GM18505 (cell line): ENCODE results near the gene MCUB.
"Not testable (repeated sequence)": the region's sequence is repeated elsewhere in the genome, so short reads cannot be mapped to it uniquely, and the experiment has no call there.

Experiments
- ATAC-seq: cut with Tn5 transposase; IDR thresholded peaks from one replicate; pipeline ENCODE4 v1.9.1; 2021; ENCODE audit not compliant: unreplicated experiment
- POLR2A ChIP-seq: IDR thresholded peaks from 4 replicates; pipeline ENCODE4 v1.6.1; 2011; ENCODE audit warnings: borderline replicate concordance; ENCODE audit not compliant: insufficient read depth, insufficient read length; ENCODE audit errors: extremely low read depth

MCUB gene

GRCh38 chr4:109662771-109663170 is 102.7 kb downstream of the MCUB start:
- no peak for TF ChIP-seq POLR2A
- no peak for ATAC-seq

GRCh38 chr4:109665783-109666485 is 105.9 kb downstream of the MCUB start:
- TF ChIP-seq POLR2A: no peak
- ATAC-seq: no peak

GRCh38 chr4:109671350-109671749 is 111.3 kb downstream of the MCUB start:
- ATAC-seq: no peak
- no peak for TF ChIP-seq POLR2A

GRCh38 chr4:109672169-109672930 is 112.3 kb downstream of the MCUB start:
- no peak for ATAC-seq
- no peak for TF ChIP-seq POLR2A

GRCh38 chr4:109673303-109673702 is 113.3 kb downstream of the MCUB start:
- no peak for TF ChIP-seq POLR2A
- ATAC-seq: no peak

- no peak for TF ChIP-seq POLR2A
- ATAC-seq: no peak
Measured at GRCh38 chr4:109675181-109675580, 115.1 kb downstream of the MCUB start.

GRCh38 chr4:109675843-109676242 is 115.8 kb downstream of the MCUB start:
- no peak for TF ChIP-seq POLR2A
- ATAC-seq: no peak

- no peak for TF ChIP-seq POLR2A
- ATAC-seq: no peak
Measured at GRCh38 chr4:109676886-109677285, 116.8 kb downstream of the MCUB start.

- ATAC-seq: not testable (repeated sequence)
Measured at GRCh38 chr4:109678472-109678871, 118.4 kb downstream of the MCUB start.

GRCh38 chr4:109678925-109679324 is 118.9 kb downstream of the MCUB start:
- ATAC-seq: not testable (repeated sequence)

- no peak for TF ChIP-seq POLR2A
- no peak for ATAC-seq
Measured at GRCh38 chr4:109682875-109683274, 122.8 kb downstream of the MCUB start.

GRCh38 chr4:109683621-109684253 is 123.7 kb downstream of the MCUB start:
- TF ChIP-seq POLR2A: no peak
- no peak for ATAC-seq

GRCh38 chr4:109684727-109685126 is 124.7 kb downstream of the MCUB start:
- TF ChIP-seq POLR2A: no peak
- ATAC-seq: no peak
